MM.1S (cell line): ENCODE measurements around the gene SLC26A6.

ENCODE experiments used
- DNase-seq: peaks from one replicate; pipeline ENCODE4 v3.0.0-alpha.2; 2015
- H2AFZ ChIP-seq: fragments of 300-600 bp; sonication (generic); 2 replicates; pipeline ENCODE4 v1.6.0; 2016; ENCODE audit warnings: antibody characterized with exemption, low read length
- H3F3A ChIP-seq: fragments of 300-600 bp; sonication (generic); 2 replicates; pipeline ENCODE4 v1.6.1; 2016; ENCODE audit warnings: mild to moderate bottlenecking, antibody characterized with exemption, low read length, moderate library complexity, mixed read lengths; ENCODE audit not compliant: insufficient read depth
- H3K27ac ChIP-seq: fragments of 300-600 bp; sonication (generic); 2 replicates; pipeline ENCODE4 v1.5.1; 2016; ENCODE audit warnings: mild to moderate bottlenecking, low read length
- H3K27me3 ChIP-seq: fragments of 300-600 bp; sonication (generic); replicated peaks from 2 replicates; pipeline ENCODE4 v1.6.0; 2016; ENCODE audit warnings: low read length; ENCODE audit not compliant: insufficient read depth
- H3K36me3 ChIP-seq: fragments of 300-600 bp; sonication (generic); replicated peaks from 2 replicates; pipeline ENCODE4 v1.6.1; 2016; ENCODE audit warnings: mild to moderate bottlenecking, low read length, mixed read lengths; ENCODE audit not compliant: insufficient read depth
- H3K4me1 ChIP-seq: fragments of 300-600 bp; sonication (generic); 2 replicates; pipeline ENCODE4 v1.6.1; 2016; ENCODE audit warnings: low read length, mixed read lengths
- H3K4me2 ChIP-seq: fragments of 300-600 bp; sonication (generic); 2 replicates; pipeline ENCODE4 v1.6.0; 2016; ENCODE audit warnings: low read depth, low read length
- H3K4me3 ChIP-seq: fragments of 300-600 bp; sonication (generic); 2 replicates; pipeline ENCODE4 v1.5.1; 2016; ENCODE audit warnings: low read length, mixed read lengths
- H3K79me2 ChIP-seq: fragments of 300-600 bp; sonication (generic); 2 replicates; pipeline ENCODE4 v1.6.1; 2016; ENCODE audit warnings: mixed run types, low read length, mixed read lengths
- H3K9ac ChIP-seq: fragments of 300-600 bp; sonication (generic); 2 replicates; pipeline ENCODE4 v1.6.1; 2016; ENCODE audit warnings: low read length, mixed read lengths
- H3K9me2 ChIP-seq: fragments of 300-600 bp; sonication (generic); replicated peaks from 2 replicates; pipeline ENCODE4 v1.6.1; 2016; ENCODE audit warnings: mild to moderate bottlenecking, low read length, mixed read lengths; ENCODE audit not compliant: insufficient read depth
- H3K9me3 ChIP-seq: fragments of 300-600 bp; sonication (generic); replicated peaks from 2 replicates; pipeline ENCODE4 v1.6.1; 2016; ENCODE audit warnings: mild to moderate bottlenecking, low read length, mixed read lengths; ENCODE audit not compliant: insufficient read depth
- H4K20me1 ChIP-seq: fragments of 300-600 bp; sonication (generic); 2 replicates; pipeline ENCODE4 v1.6.1; 2016; ENCODE audit warnings: mild to moderate bottlenecking, low read length, moderate library complexity, mixed read lengths; ENCODE audit not compliant: insufficient read depth
- CTCF ChIP-seq: fragments of 300-600 bp; sonication (generic); IDR thresholded peaks from 2 replicates; pipeline ENCODE4 v1.5.1; 2016; ENCODE audit warnings: antibody characterized with exemption, low read length, mixed read lengths
- EZH2 ChIP-seq: fragments of 300-600 bp; sonication (generic); optimal IDR thresholded peaks from 2 replicates; pipeline ENCODE3; 2017; ENCODE audit warnings: low read depth, mild to moderate bottlenecking, antibody characterized with exemption, low read length, mixed read lengths
- EZH2phosphoT487 ChIP-seq: fragments of 300-600 bp; sonication (generic); IDR thresholded peaks from 2 replicates; pipeline ENCODE4 v1.6.1; 2018; ENCODE audit warnings: antibody characterized with exemption, low read length

The SLC26A6 gene

DNA sequence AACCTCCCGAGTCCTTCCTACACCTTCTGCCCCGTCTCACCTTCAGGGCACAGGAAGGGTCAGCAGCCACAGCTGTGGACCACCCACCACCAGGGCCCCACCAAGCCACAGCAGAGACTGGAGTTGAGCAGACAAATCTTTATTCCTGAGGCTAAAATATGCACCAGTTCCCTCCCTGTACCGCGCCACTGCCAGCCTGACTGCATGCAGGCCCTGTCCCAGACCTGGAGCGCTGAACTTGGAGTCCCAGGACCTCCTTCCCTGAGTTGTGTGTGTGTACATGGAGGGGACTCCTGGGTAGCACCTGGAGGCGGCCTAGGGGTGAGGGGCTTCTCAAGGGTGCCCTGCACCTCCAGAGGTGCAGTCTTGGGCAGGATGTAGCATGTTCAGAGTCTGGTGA is 9.7 kb downstream of the SLC26A6 start:
- TF ChIP-seq EZH2 (no peak), EZH2phosphoT487 (no peak)
- H3F3A ChIP-seq, result no peaks in the 10 kb centered on the region
- no peak for DNase-seq
- no peaks in the 10 kb centered on the region for H3K9me2 ChIP-seq
- no peaks in the 10 kb centered on the region for H3K4me1 ChIP-seq
- H3K9ac ChIP-seq, result no peak overlapping the region
- no peaks in the 10 kb centered on the region for H3K36me3 ChIP-seq
- H3K4me2 ChIP-seq, result no peak overlapping the region
- no peak overlapping the region for H3K27ac ChIP-seq
- no peaks in the 10 kb centered on the region for H3K27me3 ChIP-seq
- H3K4me3 ChIP-seq, result no peak overlapping the region
- H2AFZ ChIP-seq, result no peak overlapping the region
- H3K79me2 ChIP-seq, result no peaks in the 10 kb centered on the region
- H3K9me3 ChIP-seq, result no peaks in the 10 kb centered on the region
- H4K20me1 ChIP-seq, result no peaks in the 10 kb centered on the region

DNA sequence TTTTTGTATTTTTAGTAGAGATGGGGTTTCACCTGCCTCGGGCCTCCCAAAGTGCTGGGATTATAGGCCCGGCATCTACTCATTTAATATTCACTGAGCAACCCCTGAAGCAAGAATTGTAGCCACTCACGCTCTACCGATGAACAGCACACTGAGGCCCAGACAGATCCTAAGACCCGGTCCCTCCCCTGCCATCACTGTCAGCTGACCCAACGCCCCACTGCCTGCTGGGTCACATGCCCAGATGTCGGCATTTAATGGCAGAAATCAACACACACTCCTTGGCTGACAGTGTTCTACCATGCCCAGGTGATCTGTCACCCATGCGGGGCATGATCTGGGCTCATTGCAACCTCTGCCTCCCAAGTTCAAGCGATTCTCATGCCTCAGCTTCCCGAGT is 10.5 kb downstream of the SLC26A6 start:
- Histone ChIP-seq H3K9me2 (no peaks in the 10 kb centered on the region), H3K9me3 (no peaks in the 10 kb centered on the region), H3K4me1 (no peaks in the 10 kb centered on the region), H2AFZ (no peak overlapping the region), H3K9ac (no peak overlapping the region), H3K27me3 (no peaks in the 10 kb centered on the region), H3K27ac (no peak overlapping the region), H3K4me3 (no peak overlapping the region), H3K79me2 (no peaks in the 10 kb centered on the region), H3F3A (no peaks in the 10 kb centered on the region), H3K36me3 (no peaks in the 10 kb centered on the region), H3K4me2 (no peak overlapping the region), H4K20me1 (no peaks in the 10 kb centered on the region)
- TF ChIP-seq CTCF (no peak), EZH2phosphoT487 (no peak), EZH2 (no peak)
- no peak for DNase-seq

DNA sequence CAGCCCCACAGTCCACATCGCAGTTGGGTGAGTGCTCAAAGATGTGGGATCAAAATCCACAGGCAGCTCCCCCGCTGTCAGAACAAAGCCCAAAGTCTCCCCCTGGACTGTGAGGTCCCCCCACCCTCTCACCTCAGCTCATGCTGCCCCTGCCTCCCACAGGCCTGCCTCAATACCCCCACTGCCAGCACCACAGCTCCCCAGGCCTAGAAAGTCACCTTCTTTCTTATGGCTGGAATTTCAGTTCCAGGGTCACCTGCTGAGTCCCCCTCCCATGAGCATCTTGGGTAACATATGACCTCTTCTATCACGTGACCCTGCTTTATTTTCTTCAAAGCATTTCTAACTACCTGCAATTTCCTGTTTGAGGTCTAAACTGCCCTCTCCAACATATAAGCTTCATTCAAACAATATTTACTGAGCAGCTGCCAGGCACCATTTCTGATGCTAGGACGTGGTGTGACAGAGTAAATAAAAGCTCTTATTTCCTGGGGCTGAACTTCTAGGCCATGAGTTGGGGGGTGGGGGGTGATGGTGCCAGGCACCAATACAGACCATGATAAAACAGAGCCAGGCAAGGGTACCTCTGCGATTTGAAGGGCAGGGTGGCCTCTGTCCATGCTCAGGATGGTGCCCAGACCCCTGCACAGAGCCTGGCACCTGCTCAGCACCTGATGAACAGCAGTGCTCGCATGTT is 11.3 kb downstream of the SLC26A6 start:
- TF ChIP-seq EZH2, result no peak
- Histone ChIP-seq H2AFZ (no peak overlapping the region), H3K4me1 (no peaks in the 10 kb centered on the region), H3K9me3 (no peaks in the 10 kb centered on the region), H3K27ac (no peak overlapping the region), H4K20me1 (no peaks in the 10 kb centered on the region), H3K4me3 (no peak overlapping the region), H3K9me2 (no peaks in the 10 kb centered on the region), H3K27me3 (no peaks in the 10 kb centered on the region), H3K36me3 (no peaks in the 10 kb centered on the region), H3F3A (no peaks in the 10 kb centered on the region), H3K4me2 (no peak overlapping the region), H3K79me2 (no peaks in the 10 kb centered on the region), H3K9ac (no peak overlapping the region)
- DNase-seq, result peak; percentile 37

- TF ChIP-seq EZH2phosphoT487 (no peak), CTCF (no peak), EZH2 (no peak)
- Histone ChIP-seq H3K36me3 (no peaks in the 10 kb centered on the region), H3K27me3 (no peaks in the 10 kb centered on the region; the same call in 1 of the 2 replicates), H3K9me3 (no peaks in the 10 kb centered on the region), H4K20me1 (no peaks in the 10 kb centered on the region), H3K9ac (no peak within 1 kb of the TSS), H3K9me2 (no peaks in the 10 kb centered on the region), H2AFZ (no peak within 1 kb of the TSS), H3K4me3 (no peak within 1 kb of the TSS), H3K79me2 (no peaks in the 10 kb centered on the region), H3F3A (no peaks in the 10 kb centered on the region), H3K4me1 (no peaks in the 10 kb centered on the region), H3K4me2 (no peak within 1 kb of the TSS), H3K27ac (no peak within 1 kb of the TSS)
- no peak for DNase-seq
Observed at GRCh38 chr3:48621461-48621869, 13.8 kb downstream of the SLC26A6 start, which contains the start of gene TMEM89. TMEM89 (minus strand) TSS chr3:48621769; CDS start chr3:48621756, 13 bp downstream.
